Dedifferentiated amniotic fluid mesenchymal stem cell (primary cell): Measurements from ENCODE around the gene SLC10A7.

Source experiments
- DNase-seq: peaks from one replicate; pipeline ENCODE4 v3.0.0-alpha.2; 2016; ENCODE audit errors: extremely low spot score

The SLC10A7 gene

DNA sequence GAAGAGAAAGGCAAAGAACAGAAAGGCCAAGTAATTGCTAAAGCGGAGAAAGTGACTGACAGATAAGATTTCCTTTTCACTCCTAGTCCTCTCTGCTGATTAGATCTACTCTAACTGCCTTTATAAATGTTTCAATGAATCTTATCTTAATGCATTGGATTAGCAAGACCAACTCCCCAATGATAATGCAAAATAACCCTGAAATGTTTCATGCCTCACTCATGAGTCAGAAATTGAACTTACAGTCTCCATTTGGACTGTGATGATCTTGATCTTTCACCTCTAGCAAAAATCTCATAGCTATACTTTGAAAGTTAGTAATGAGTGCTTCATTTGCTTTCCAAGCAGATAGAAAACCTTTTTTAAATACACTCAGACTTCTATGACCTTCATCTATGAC, 26.5 kb downstream of the SLC10A7 start:
- DNase-seq = no peak

DNA sequence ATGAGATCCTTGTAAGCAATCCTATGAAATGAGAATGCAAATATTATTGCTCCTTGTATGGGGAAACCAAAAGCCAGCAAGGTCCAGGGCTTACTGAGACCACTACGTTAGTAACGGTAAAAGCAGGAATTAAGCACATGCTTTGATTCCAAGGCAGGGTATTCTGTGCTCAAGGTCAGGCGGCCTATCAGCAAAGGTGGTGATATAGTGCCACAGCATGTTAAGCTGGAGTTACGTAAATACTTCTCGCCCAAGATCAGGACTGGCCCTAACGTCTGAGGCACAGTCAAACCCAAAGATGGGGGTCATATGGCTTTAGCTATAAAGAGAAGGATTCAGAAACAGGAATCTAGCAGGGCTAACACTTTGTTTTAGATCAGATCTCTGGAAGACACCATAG, 27.6 kb downstream of the SLC10A7 start:
- no peak for DNase-seq

DNA sequence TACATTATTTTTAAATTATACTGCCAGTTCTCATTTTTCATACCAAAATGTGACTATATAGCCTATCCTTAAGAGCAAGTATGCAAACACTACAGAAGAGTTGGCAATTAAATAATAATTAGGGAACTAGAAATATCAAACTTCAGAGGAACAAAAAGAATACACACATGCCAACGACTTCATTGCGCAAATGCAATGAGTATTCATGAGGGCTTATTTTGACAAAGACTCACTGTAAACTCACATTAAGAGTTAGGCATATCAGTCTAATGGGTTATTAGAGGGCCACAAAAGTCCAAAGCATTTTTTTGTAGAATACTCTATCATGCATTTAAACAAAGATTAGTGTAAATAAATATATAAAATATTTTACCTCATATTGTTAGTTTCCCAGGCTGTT, 31.6 kb downstream of the SLC10A7 start:
- no peak for DNase-seq

DNA sequence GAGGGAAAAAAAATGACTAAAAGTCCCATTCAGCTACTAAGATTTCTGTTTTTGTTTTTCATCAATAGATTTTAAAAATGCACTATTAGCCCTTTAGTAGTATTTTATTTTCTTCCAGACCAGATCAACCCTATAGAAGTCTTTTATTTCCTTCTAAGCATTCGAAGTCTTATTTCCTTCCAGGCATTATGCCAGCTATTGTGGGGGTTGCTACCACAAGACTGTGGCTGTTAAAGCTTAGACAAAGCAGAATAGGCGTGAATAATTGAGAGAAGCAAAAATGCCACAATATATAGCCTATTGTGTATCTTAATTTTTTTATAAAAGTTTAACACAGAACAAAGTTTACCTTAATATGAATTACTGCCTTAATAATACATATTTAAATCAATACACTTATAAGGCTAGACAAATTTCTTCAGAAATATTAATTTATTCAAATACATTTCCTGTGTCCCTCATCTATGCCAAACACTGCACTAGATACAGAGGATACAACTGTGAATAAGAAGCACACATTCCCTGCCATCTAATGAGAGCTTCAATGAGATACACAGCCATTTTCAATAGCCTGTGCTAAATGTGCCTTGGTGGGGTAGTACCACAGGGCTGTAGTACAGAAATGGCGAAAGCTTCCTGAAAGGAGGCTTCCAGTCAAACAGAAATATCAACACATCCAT, 33.1 kb downstream of the SLC10A7 start:
- DNase-seq = no peak

DNA sequence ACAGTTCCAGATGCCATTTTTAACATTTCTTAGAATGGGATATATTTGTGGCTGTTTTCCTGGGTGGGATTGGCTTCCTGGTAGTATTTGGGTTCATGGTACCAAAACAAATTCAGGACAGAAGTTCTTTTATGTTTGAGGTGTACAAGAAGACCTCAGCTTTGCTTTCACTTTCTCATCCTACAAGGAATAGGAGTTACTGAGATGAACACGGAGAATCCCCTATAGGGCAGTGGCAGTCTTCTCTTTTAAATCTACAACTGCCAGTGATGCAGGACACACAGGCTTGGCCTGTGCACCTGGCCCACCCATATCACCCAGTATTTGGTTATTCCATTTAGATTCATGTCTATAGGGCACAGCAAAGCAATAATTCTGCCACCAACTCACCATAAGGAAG, 35.2 kb downstream of the SLC10A7 start:
- DNase-seq = no peak

DNA sequence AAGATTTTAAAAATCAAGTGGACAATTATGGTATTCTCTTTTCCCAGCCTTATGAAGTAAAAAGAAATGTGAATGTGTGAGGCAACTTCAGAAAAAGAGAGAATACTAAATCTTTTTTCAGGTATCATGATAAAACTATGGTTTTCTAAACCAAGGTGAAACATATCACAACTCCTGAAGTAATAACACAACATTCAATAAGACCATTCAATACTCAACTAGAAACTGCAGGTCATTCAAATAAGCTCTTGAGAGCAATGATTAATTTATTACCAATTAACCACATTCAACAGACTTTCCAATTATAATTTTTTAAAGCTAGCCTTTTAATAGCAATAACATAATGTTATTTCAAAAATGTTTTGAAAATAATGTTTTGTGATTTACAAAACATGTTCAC, 35.8 kb downstream of the SLC10A7 start:
- no peak for DNase-seq

DNA sequence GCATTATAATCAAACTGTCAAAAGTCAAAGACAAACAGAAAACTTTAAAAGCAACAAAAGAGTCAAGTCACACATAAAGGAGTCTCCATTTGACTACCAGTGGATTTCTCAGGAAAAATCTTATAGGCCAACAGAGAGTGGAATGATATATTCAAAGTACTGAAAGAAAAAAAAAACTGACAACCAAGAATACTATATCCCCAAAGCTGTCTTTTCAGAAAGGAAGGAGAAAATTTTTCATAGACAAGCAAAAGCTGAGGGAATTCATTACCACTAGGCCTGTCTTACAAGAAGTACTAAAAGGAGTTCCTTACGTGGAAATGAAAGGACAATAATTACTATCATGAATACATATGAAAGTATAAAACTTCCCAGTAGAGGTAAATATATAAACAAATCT, 39.0 kb downstream of the SLC10A7 start:
- no peak for DNase-seq

DNA sequence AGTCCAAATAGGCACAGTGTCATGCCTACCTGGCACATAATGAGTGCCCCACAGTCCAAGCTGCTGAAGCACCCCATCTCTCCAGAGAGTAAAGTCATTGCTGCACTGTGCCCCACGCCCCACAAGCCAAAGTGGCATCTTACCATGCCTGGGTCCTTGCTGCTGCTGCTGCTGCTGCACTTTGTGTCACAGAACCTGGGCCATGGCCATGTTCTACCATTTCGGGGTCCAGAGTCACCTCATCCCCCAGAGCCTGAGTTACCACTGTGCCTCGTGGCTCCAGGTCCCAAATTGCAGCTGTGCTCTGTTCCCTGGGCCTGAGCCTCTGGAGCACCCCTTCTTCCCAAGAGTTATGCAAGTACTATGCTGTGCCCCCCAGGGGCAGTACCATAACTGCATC, 40.5 kb downstream of the SLC10A7 start:
- DNase-seq = no peak

DNA sequence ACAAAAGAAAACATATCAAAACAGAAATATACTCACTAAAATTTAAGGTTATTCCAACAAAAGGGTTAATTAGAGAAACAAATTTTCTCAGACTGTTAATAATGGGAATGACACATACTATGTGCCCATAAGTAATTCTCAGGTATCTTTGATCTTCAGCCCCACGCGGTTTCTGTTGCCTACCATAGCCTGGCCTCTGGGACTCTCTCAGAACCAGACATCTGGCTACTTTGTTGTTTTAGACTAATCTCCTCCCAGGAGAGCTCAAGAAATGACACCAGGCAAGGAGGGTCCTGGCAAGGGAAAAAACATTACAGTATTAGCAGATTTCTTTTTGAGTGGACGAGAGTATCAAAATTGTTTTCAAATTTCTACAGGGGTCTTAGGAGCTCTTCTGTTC, 43.7 kb downstream of the SLC10A7 start:
- DNase-seq = no peak

DNA sequence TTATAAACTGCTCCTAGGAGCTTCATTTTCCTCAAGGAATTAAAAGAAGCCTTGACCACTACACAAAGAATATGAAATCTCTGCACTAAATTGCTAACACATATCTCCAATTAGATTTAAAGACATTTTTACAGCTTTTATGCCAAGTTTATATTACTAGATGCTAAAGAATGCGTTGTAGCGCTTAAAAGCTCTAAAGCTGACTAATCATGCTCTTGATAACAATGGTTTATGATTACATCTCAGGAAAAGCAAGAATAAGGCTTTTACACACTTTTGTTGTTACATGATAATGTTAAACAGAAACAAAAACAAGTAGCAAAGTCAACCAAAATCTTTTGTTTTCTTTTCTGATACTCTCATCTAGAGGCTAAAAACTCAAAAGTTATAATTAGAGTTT, 44.7 kb downstream of the SLC10A7 start:
- DNase-seq = no peak

DNA sequence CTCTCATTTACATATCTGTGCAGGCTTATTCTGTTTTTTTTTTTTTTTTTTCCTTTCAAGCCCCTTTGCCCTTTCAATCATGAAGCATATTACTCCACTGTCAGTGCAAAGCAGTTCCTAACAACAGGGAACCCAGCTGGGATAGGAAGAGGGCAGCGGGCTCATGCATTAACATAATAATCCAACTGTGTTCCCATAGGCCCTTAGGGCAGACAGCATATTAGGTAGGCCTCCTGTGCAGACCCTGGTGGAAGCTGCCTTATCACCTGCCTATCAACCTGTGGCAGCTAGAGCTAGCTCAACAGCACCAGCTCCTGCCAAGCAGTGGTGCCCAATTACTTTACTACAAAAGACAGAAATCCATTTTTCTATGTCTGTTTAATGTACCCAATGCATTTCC, 49.3 kb downstream of the SLC10A7 start:
- no peak for DNase-seq

DNA sequence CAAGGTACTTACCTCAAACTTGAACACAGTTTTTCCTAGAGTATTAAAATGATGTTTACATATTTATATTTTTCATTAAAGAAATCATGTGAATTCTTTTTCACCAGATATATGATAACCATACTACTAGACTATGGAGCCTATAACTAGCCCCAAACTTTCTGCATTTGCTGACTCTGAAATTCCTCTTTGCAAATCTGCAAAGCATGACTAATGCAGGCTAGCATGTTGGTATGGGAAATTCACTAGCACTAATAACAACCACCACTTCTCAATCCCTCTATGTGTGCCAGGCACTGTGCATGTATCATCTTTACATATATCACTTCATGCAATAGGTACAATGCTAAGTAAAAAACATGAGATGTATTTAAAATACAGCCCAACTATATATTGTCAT, 51.1 kb downstream of the SLC10A7 start:
- no peak for DNase-seq

DNA sequence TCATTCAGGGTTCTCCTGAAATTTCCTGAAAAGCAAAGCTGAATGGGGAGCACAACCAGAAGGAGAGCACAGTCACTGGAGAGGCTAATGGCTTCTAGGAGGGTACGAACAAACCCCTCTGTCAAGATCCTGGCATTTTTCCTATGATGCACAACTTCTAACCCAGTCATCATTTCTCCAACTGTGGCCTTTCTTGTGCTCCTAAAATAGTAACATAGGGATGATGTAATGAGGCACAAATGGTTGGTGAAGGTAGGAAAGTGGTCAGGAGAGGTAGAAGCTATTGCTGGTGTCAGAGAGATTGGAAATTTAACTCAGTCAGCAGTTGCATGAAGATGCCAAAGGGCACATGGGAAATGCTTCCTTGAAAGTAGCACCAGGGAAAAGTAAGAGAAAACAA, 52.7 kb downstream of the SLC10A7 start:
- DNase-seq = no peak

DNA sequence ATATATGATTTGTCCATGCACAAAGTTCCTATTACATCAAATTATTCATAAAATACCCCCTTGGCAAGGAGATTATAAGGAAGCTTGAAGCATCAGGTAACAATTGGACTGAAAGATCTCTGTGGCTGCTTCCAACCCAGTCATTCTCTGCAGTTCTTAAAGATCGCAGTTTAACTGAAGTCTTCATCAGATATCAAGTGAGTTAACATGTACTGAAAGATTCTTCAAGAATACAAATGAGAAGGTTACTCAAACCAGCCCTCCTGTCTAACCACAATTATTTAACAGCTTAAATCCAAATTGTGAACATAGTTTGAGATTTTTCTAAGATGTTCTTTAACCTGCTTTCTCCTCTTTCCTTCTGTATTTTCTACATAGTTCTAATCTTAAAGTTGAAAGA, 56.1 kb downstream of the SLC10A7 start:
- DNase-seq = no peak

DNA sequence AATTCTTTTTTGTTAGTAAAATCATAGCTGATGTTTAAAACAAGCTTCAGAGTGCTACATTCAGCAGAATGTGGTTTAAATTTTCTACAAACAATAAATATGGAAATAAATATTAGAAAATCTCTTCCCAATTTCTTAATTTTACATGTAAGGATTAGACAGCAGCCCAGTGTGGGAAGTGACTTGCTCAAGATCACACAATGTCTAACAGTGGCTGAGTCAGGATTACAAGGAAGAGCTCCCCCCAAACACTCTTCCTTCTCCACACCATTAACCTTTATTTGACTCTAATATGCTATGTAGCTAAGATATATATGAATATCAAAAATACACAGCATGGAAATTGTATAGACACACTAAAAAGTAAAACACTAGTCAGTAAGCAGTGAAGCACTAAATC, 59.5 kb downstream of the SLC10A7 start:
- DNase-seq = no peak

DNA sequence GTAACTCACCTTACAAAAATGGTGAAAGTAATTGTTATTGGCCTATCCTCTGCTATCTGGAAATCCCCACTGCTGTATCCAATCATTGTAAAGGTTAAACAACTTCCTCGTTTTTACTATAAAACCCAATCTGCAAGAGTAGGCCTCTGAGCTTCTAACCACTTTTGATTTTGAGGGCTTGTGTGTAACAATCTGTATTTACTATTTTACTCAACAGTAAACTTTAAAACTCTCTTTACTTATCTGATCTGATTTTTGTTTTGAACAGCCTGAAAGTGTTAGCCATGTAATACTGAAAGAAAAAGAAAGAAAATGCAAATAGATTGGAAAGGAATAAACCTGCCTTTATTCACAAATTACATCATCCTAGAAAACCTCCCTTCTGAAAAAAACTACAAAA, 63.1 kb downstream of the SLC10A7 start:
- no peak for DNase-seq

DNA sequence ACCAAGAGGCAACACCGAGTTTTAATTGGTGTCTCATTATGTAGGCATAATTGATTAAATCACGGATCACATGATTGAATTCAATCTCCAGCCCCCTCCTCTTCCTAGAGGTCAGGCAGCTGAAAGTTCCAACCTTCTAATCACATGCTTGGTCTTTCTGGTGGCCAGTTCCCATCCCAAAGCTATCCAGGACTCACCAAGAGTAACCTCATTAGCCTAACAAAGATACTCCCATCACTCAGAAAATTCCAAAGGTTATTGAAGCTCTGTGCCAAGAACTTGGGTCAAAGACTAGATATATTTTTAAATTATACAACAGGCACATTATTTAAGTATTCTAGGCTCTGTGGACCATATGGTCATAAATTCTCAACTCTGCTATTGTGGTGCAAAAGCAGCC, 65.1 kb downstream of the SLC10A7 start:
- no peak for DNase-seq

DNA sequence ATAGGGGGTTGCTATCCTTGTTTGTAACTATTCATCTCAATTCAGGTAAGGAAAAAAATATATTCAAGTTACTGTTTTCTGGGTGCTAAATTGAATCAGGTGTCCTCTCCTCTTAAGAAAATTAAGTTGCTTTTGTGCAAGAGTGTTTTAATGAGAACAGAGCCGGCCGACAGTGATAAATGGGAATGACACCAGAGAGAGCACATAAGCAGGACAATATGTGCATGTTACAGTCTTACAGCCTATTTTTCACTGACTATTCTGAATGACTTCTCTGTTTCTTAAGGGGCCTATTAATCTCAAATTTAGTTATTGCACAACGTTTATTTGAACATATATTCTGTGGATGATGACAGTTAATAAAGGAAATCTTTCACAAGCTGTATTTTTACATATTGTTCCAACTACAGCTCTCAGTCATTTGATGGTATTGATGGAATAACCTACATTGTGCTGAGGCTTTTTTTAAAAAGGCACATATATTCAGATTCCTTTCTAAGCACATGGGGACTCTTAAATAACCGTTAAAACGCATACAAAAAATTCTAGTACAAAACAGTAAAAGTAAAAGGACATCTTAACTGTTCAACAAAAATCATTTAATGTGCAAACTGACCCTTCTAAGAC, 68.4 kb downstream of the SLC10A7 start:
- no peak for DNase-seq

DNA sequence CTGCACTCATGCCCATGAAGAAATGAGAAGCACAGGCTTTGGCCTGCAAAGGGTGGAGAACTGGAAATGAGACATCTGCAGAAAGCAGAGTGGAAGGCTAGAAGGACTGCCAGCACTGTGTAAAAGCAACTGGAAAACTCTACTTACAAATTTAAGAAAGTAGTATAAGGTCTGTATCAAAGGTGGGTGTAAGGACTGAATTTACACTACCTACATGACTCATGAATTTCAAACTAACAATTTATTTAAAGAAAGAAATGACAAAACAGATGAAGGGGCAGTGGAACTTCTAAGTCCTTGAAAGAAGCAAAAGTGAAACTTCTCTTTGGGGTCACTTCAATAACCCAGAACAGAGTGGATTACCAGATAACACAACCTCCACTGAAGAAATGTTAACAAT, 71.2 kb downstream of the SLC10A7 start:
- no peak for DNase-seq

DNA sequence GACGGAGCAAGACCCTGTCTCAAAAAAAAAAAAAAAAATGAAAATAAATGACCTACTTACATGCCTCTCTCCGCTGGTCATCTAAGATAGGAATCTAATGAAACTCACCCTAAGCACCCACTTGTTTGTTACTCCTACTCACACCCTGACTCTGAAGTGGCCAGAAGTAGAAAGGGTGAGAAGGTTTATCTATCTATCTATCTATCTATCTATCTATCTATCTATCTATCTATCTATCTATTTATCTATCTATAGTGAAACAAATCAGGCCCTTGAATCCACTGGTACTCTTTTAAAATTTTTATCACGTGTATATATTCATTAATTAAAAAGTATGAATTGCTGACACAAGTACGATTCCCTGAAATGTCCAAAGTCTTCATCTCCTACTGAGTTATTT, 75.2 kb downstream of the SLC10A7 start:
- no peak for DNase-seq

DNA sequence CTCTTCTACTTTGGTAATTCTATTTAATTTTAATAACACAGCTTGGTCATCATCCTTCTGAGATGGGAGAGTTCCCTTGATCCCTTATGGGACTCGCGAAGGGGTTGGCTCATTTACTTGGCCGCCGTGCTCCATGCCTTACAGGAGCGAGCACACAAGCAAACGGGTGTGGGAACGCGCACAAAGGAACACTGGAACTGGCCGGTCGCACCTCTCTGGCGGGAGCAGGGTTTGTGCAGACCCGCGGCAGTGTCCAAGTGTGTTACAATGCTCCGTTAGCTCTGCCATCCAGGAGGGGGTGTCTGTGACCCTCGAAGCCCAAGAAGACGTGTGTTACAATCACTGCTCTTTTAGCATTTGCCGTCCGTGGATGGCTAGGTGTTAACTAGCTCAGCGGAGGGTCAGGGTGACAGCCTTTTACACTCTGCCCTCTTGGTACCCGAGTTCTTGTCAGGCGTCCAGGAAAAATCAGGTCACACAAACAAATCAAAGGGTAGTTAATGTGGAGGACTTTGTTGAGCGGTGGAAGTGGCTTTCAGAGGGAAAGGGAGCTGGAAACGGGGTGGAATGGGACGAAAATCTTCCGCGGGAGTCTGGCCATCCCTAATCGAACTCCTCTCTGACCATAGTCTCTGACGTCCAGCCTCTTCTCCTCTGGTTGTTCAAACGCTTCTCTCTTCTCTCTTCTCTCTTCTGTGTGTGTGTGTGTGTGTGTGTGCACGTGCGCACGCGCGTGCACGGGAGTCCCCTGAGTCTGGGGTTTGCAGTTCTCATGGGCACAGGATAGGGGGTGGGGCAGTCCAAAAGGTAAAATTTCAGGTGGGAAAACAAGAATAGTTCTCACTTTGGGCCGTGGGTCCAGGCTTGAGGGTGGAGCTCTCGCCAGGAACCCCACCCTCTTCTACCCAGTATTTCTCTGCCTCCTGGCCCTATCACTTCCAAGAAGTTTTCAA, 76.3 kb downstream of the SLC10A7 start:
- no peak for DNase-seq

DNA sequence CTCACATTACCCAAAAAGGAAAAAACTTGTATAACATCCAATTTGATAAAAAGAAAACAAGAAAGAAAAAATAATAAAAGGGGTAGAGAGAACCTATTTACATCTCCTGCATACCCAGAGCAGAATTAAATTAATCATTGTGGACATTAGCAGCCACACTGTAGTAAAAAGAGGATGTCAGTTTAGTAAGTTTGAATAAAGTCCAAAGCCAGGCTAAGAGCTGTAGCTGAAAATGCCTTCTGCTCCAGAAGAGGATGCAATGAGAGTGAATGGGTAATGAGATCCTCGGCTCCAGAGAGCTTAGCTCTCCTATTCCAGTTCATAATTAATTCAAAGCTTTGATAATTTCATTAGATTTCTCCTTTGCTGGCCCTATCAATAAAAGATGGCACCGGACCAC, 78.2 kb downstream of the SLC10A7 start:
- no peak for DNase-seq

DNA sequence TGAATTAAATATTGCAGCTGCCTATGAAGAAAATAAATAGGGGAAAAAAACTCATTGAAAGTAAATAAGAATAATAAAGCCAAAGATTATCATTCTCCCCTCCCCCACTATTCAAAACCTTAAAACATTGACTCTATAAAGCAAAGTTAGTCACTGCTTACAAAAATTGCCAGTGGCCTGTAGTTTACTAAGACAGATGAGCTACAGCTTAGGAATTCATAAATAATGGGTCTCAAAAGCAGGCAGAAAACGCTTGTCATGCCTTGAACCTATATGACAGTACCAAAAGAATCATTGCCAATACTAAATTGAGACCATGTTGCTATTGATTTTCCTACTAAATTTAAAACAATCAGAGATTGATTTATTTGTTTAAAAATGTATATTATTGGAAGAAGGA, 78.9 kb downstream of the SLC10A7 start:
- DNase-seq = peak; percentile 65
